NB4 (cell line): Measurements from ENCODE around the gene P3H4.

Source experiments
- CTCF ChIP-seq: IDR thresholded peaks from one replicate; pipeline ENCODE4 v1.5.1; 2012; ENCODE audit warnings: low read depth, low read length
- MAX ChIP-seq: IDR thresholded peaks from 2 replicates; pipeline ENCODE4 v1.6.1; 2011; ENCODE audit warnings: low read depth, low read length

- TF ChIP-seq MAX (no peak), CTCF (no peak)
Measured at GRCh38 chr17:41824086-41824485, 12.3 kb upstream of the P3H4 start.
